Measurements from ENCODE around the gene POLG2. TPM values are rescaled to one million over a fixed set of nuclear protein-coding genes. Genes with fewer than 3 reads are reported as not detected.
A peak's percentile ranks its signal among the peaks of the same experiment; 100 is the strongest.

Gene POLG2
- total RNA-seq, 2 donors from 2014 or later: 27.1 to 33.9 TPM

GRCh38 chr17:64515829-64516228 is 19.0 kb upstream of the POLG2 start:
- H3K27me3 Mint-ChIP-seq (ENCODE audit: insufficient read depth): no peaks in the 10 kb centered on the region
- no peaks in the 10 kb centered on the region for H3K9me3 ChIP-seq (ENCODE audit: control insufficient read depth, low read length)
- no peaks in the 10 kb centered on the region for H3K4me1 Mint-ChIP-seq
- H3K4me3 Mint-ChIP-seq: no peak overlapping the region
- no peaks in the 10 kb centered on the region for H3K4me1 ChIP-seq (ENCODE audit: control insufficient read depth, insufficient read depth, low read length)
- H3K27ac ChIP-seq (ENCODE audit: low read depth, low read length): no peak overlapping the region
- no peak for DNase-seq
- peaks cover 99% of the 10 kb centered on the region for H3K36me3 ChIP-seq (ENCODE audit: control insufficient read depth, insufficient read depth, low read length)
- 91 to 100% methylated on average over 1 of the region's 1 CpG for WGBS, 2 experiments (ENCODE audit: insufficient coverage in 1 of 2, insufficient read length in 1 of 2)
- H3K27me3 ChIP-seq (ENCODE audit: control insufficient read depth, insufficient read depth, low read length, poor library complexity, severe bottlenecking): no peaks in the 10 kb centered on the region
- no peak overlapping the region for H3K4me3 ChIP-seq (ENCODE audit: low read length)
- no peak overlapping the region for H3K9ac ChIP-seq (ENCODE audit: extremely low read depth, low read length, poor library complexity, severe bottlenecking)
- peaks cover 1% of the 10 kb centered on the region for H3K9me3 Mint-ChIP-seq
- H3K27ac Mint-ChIP-seq: peak overlapping the region; percentile 8
- peaks cover 81% of the 10 kb centered on the region for H3K36me3 Mint-ChIP-seq (ENCODE audit: low read depth)
- TF ChIP-seq CTCF (conservative IDR thresholded peaks at IDR 0.05): no peak

DNA sequence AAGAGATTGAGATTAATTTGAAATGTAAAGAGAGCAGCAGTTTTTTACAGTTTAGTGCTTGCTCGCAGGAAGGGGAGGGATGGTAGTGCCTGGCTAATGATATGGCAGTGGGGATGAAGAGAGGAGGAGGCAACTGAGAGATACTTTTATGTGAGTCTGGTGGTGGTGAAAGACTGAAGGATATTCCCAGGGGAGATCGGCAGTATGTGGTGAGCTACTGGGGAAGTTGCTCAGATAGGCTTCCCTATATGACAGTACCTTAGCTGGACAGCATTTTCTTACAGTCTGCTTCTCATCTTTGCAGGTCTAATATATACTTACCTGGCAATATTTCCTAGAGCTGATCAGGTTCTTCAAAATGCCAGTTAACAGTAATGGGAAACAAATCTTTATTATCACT is 18.6 kb upstream of the POLG2 start:
- Mint-ChIP-seq H3K4me1 (no peaks in the 10 kb centered on the region), H3K9me3 (peaks cover 3% of the 10 kb centered on the region), H3K36me3 (ENCODE audit: low read depth) (peaks cover 84% of the 10 kb centered on the region), H3K27ac (peak overlapping the region; percentile 8), H3K4me3 (no peak overlapping the region), H3K27me3 (ENCODE audit: insufficient read depth) (no peaks in the 10 kb centered on the region)
- Histone ChIP-seq H3K9ac (ENCODE audit: extremely low read depth, low read length, poor library complexity, severe bottlenecking) (no peak overlapping the region), H3K4me1 (ENCODE audit: control insufficient read depth, insufficient read depth, low read length) (no peaks in the 10 kb centered on the region), H3K27me3 (ENCODE audit: control insufficient read depth, insufficient read depth, low read length, poor library complexity, severe bottlenecking) (no peaks in the 10 kb centered on the region), H3K4me3 (ENCODE audit: low read length) (no peak overlapping the region), H3K9me3 (ENCODE audit: control insufficient read depth, low read length) (no peaks in the 10 kb centered on the region), H3K27ac (ENCODE audit: low read depth, low read length) (no peak overlapping the region), H3K36me3 (ENCODE audit: control insufficient read depth, insufficient read depth, low read length) (peaks cover 99% of the 10 kb centered on the region)
- no peak for TF ChIP-seq CTCF (conservative IDR thresholded peaks at IDR 0.05)
- WGBS, 2 experiments (ENCODE audit: insufficient coverage in 1 of 2, insufficient read length in 1 of 2): 94 to 100% methylated on average over 1 to 2 of the region's 2 CpGs
- no peak for DNase-seq

DNA sequence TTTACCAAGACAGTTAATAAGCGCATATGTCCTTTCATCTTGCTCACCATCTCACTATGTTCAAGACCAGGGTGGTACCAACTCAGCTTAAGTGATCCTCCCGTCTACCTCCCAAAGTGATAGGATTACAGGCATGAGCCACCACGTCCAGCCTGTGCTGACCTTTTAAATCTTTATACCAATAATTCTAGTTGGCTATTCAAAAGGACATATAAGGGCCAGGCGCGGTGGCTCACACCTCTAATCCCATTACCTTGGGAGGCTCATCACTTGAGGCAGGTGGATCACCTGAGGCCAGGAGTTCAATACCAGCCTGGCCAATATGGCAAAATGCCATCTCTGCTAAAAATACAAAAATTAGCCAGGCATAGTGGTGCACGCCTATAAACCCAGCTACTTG is 12.3 kb upstream of the POLG2 start:
- Histone ChIP-seq H3K9me3 (ENCODE audit: control insufficient read depth, low read length) (no peaks in the 10 kb centered on the region), H3K4me1 (ENCODE audit: control insufficient read depth, insufficient read depth, low read length) (no peaks in the 10 kb centered on the region), H3K4me3 (ENCODE audit: low read length) (peak overlapping the region; percentile 100), H3K27me3 (ENCODE audit: control insufficient read depth, insufficient read depth, low read length, poor library complexity, severe bottlenecking) (no peaks in the 10 kb centered on the region), H3K36me3 (ENCODE audit: control insufficient read depth, insufficient read depth, low read length) (peaks cover 65% of the 10 kb centered on the region), H3K9ac (ENCODE audit: extremely low read depth, low read length, poor library complexity, severe bottlenecking) (no peak overlapping the region), H3K27ac (ENCODE audit: low read depth, low read length) (no peak overlapping the region)
- Mint-ChIP-seq H3K27me3 (ENCODE audit: insufficient read depth) (no peaks in the 10 kb centered on the region), H3K9me3 (peaks cover 3% of the 10 kb centered on the region), H3K4me1 (peaks cover 11% of the 10 kb centered on the region), H3K27ac (no peak overlapping the region), H3K4me3 (peak overlapping the region; percentile 14), H3K36me3 (ENCODE audit: low read depth) (peaks cover 65% of the 10 kb centered on the region)
- no peak for DNase-seq
- no peak for TF ChIP-seq CTCF (conservative IDR thresholded peaks at IDR 0.05)
- 94 to 95% methylated on average over 5 to 6 of the region's 6 CpGs for WGBS, 2 experiments (ENCODE audit: insufficient coverage in 1 of 2, insufficient read length in 1 of 2)

Measured in endodermal cell (in vitro differentiated cells).